Hepatic stellate cell (primary cell): ENCODE results near the gene GRK5.
"Not testable (repeated sequence)": the region's sequence is repeated elsewhere in the genome, so short reads cannot be mapped to it uniquely, and the experiment has no call there.

Source experiments
- DNase-seq: peaks from one replicate; pipeline ENCODE4 v3.0.0; 2011; ENCODE audit warnings: low spot score

The GRK5 gene

GRCh38 chr10:119459681-119460340, 252.4 kb downstream of the GRK5 start:
- no peak for DNase-seq

- no peak for DNase-seq
Measured at GRCh38 chr10:119460369-119461195, 253.2 kb downstream of the GRK5 start.

GRCh38 chr10:119461380-119461779, 254.0 kb downstream of the GRK5 start:
- no peak for DNase-seq

- no peak for DNase-seq
Measured at GRCh38 chr10:119461923-119462322, 254.6 kb downstream of the GRK5 start.

- no peak for DNase-seq
Measured at GRCh38 chr10:119462773-119463172, 255.4 kb downstream of the GRK5 start.

GRCh38 chr10:119463195-119463594, 255.8 kb downstream of the GRK5 start:
- DNase-seq, result not testable (repeated sequence)

GRCh38 chr10:119465085-119465484, 257.7 kb downstream of the GRK5 start:
- DNase-seq, result no peak

GRCh38 chr10:119466076-119466475, 258.7 kb downstream of the GRK5 start:
- DNase-seq, result no peak

GRCh38 chr10:119466655-119467054, 259.3 kb downstream of the GRK5 start:
- DNase-seq, result no peak

GRCh38 chr10:119468542-119469324, 261.4 kb downstream of the GRK5 start:
- no peak for DNase-seq

- DNase-seq, result no peak
Measured at GRCh38 chr10:119469325-119469707, 261.9 kb downstream of the GRK5 start.

- no peak for DNase-seq
Measured at GRCh38 chr10:119469846-119470245, 262.5 kb downstream of the GRK5 start.

- no peak for DNase-seq
Measured at GRCh38 chr10:119470920-119471702, 263.7 kb downstream of the GRK5 start.

GRCh38 chr10:119473771-119474170, 266.4 kb downstream of the GRK5 start:
- DNase-seq, result no peak

GRCh38 chr10:119474606-119475005, 267.2 kb downstream of the GRK5 start:
- DNase-seq, result no peak

GRCh38 chr10:119477444-119477843, 270.1 kb downstream of the GRK5 start:
- no peak for DNase-seq

GRCh38 chr10:119478111-119478802, 270.9 kb downstream of the GRK5 start:
- DNase-seq, result no peak

- no peak for DNase-seq
Measured at GRCh38 chr10:119478811-119479341, 271.5 kb downstream of the GRK5 start.

GRCh38 chr10:119479532-119479931, 272.2 kb downstream of the GRK5 start:
- no peak for DNase-seq

GRCh38 chr10:119480667-119481066, 273.3 kb downstream of the GRK5 start:
- DNase-seq, result no peak

- DNase-seq, result no peak
Measured at GRCh38 chr10:119481781-119482426, 274.5 kb downstream of the GRK5 start.
